Non-pigmented ciliary epithelial cell (primary cell): Measurements from ENCODE around the gene SLC25A21.
"Not testable (repeated sequence)": the region's sequence is repeated elsewhere in the genome, so short reads cannot be mapped to it uniquely, and the experiment has no call there.

Experiments
- DNase-seq: peaks from one replicate; pipeline ENCODE4 v3.0.0-alpha.2; 2010; ENCODE audit warnings: low read depth

Gene SLC25A21

DNA sequence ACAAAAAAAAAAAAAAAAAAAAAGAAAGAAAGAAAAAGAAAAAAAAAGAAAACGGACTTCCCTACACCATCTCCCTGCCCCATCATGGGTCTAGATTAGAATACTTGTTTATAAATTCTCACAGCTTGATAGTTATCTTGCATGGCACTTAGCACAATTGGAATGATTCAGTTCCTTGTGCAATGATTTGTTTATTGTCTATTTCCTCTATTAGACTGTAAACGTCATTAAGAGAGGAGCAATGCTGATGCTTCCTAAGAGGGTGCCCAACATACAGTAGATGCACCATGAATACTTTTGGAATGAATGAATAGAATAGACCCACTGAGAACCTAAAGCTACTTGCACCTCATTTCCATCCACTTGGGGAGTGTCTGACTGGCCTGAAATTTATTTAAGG, 469.9 kb downstream of the SLC25A21 start:
- DNase-seq: no peak

DNA sequence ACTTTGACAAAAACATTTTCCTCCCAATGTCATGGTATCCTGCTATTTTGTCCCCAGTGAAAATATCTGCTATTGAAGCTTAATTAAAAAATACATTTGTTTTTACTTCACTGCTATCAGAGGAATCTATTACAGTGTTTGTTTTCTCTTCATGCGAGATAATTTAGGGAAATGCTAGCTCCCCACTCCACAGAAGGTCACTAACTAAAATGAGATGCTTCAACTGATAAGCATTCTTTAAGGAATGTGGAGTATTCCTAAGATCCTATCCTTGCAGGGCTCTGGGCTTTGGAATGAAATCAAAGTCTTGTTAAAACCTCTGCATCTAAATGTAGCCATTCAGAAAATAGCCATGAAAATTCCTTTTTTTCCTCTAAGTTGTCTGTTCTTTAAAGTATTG, 471.3 kb downstream of the SLC25A21 start:
- no peak for DNase-seq

DNA sequence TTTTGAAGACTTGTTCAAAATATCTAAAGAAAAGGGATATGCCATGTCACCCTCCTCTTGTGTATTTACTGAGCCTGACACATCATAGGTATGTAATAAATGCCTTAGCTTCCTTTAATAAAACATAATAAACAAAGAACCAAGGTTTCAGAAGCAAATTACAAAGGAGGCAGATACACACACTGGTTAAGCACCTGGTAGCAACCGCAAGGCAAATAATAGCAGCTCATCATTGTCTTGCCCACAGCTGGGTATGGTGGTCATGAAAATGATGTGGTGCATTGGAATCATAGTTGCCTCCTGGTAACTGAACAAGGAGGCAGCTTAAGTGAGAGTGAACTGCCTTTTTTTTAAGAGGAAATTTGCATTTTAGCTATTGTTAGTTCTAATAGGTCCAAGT, 471.8 kb downstream of the SLC25A21 start:
- no peak for DNase-seq

DNA sequence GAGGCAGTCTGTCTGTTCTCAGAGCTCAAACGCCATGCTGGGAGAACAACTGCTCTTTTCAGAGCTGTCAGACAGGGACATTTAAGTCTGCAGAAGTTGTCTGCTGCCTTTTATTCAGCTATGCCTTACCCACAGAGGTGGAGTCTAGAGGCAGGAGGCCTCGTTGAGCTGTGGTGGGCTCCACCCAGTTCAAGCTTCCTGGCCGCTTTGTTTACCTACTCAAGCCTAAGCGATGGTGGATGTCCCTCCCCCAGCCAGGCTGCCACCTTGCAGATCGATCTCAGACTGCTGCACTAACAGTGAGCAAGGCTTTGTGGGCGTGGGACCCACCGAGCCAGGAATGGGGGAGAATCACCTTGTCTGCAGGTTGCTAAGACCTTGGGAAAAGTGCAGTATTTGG, 473.0 kb downstream of the SLC25A21 start:
- DNase-seq: not testable (repeated sequence)

DNA sequence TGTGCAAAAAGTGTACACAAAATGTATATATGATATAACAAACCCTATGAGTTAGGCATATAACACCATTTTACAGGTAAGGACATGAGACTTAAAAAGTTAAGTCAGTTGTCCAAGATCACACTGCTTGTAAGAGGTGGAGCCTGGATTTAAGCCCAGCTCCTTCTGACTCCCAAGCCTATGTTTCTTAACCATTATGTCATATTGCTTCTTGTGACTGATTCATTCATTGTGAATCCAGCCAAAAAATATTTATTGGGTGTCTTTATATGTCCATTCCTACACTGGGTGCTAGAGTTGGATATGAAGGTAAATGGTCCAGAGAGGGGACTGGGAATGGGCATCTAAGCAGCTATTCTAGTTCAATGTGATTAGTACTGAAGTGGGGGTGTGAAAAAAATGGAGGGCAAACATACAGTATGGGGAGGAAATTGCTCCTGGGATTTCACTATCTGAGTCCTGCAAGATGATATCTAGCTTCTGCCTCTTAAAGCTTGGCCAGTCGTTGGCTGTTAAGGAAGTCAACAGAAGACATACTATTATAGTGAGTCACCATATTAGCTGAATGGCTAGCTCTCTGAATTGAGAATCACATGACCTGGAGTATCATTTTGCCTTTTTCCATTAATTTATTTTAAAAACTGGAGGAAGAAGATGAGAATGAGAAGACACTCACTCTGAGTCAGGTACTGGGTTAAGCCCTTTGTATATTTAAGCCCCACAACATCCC, 481.9 kb downstream of the SLC25A21 start:
- no peak for DNase-seq

DNA sequence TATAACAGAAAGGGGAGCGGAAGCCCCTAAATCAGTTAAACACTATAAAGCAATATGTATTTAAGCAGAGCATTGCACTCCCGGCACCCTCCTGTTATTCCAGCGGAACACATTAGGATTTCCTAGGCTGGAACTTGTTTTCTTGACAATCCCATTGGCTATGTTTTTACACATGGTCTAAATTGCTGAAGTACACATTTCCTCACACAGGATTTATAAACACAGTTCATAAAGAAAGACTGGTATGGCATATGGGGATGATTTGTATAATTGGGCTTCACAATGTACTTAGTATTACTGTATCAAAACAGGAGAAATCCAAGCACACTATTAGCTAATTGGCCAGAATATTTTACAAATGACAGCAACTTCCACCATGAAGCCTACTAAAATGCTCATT, 487.5 kb downstream of the SLC25A21 start:
- DNase-seq: no peak

DNA sequence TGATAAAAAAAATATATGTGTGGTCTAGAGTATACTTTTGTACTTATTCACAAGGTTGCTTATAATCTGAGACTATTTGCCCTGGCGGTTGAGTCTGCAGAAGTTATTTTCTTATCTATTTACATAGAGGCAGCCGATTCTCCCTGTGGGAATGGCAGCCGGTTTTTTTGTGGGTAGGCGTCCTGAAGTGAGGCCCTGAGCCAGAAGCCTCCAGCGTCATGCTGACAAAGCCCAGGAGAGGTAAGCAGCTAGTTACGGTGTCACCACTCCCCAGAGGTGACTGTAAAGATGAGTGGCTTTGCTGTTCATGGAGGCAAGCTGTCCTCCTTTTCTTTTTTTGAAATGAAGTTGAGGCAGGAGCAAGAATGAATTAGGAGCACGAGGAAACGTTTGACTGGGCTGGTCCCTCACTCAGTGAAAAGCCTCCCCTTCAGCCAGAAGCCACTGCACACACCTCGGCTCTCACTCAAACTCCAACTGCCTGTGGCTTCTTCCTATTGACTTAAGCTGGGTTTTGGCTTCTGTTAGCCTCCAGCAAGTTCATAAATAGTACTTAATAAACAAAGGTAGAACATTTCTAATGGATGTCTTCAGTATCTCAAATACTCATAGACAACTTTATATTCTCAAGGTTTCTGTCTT, 489.2 kb downstream of the SLC25A21 start:
- DNase-seq: no peak

DNA sequence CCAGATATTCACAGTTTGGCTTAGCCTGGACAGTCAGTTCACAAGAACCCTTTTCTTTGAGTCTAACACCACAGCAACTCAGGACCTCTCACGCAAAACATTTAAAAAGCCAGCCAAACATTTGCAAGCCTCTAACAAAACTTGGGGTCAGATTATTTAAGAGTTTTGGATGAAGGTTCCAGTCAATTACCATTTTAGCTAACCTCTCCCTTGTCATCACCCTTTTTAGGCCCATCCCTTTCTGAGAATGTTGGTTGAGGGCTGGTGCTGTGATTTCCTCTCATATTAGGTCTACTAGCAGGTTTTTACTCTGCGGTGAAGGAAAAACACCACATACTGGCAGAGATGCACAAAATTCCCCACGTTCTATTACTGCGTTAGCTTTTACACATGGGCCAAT, 490.1 kb downstream of the SLC25A21 start:
- DNase-seq: no peak

DNA sequence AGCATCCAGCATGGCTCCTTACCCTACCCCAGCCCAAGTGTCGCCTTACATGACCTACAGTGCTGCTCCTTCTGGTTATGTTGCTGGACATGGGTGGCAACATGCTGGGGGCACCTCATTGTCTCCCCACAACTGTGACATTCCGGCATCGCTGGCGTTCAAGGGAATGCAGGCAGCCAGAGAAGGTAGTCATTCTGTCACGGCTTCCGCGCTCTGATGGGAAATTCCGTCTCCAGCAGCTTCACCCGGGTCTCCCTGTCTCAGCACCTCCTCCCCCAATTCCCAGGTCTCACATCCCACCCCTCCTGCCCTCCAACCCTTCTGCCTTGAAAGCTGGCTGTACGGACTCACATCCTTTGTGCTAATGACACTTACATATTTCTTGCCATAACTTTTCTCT, 496.2 kb downstream of the SLC25A21 start:
- no peak for DNase-seq

DNA sequence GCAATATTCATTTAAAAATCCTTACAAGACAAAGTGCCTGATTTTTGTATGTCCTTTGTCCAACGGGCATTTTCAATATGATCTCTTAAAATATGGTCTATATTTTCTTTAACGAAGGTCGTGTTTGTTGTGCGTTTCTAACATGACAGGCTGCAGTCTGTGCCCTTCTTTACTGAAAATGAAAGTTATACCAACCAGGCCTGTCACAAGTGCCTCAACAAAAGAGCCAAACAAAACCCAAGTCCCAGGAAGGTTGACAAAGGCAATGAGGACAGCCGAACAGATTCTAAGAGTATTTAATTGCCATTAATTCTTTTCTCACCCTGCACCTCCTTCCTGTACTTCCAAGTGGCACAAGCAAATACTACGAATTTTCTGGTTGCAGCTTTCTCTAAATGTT, 496.8 kb downstream of the SLC25A21 start:
- DNase-seq: no peak

DNA sequence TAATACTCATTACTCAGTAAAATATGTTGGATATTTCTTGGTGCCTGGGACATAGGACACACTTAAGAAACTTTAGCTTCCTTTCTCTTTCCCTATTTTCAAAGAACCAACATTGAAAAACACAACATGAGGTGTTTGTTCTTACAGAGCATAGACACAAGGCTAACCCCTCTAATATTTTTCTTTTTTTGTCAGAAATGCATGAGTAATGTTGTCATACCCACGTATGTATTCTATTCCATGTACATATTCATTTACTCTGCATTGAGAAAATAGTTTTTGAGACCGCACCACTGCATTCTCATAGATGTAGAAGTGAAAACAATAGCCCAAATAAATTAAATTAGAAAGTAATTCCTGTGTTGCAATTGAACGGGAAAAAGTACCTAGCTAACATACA, 497.7 kb downstream of the SLC25A21 start:
- DNase-seq: no peak

DNA sequence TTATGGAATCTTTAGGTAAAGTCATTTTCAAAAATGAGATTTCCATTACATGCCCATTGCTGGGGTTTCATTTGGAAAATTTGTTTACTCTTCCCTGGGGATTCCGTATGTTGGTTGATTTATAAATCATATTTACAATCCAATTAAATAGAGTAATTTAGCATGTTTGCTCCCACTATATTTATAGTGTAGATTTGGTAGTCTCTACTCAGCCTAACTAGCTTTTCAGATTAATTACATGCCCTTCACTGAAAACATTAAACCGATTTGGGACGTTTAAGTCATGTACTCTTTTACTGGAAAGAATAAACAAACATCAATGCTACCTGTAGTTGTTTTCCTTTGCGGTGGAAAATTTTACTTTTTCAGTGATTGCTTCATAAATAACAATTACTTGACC, 500.3 kb downstream of the SLC25A21 start:
- no peak for DNase-seq

DNA sequence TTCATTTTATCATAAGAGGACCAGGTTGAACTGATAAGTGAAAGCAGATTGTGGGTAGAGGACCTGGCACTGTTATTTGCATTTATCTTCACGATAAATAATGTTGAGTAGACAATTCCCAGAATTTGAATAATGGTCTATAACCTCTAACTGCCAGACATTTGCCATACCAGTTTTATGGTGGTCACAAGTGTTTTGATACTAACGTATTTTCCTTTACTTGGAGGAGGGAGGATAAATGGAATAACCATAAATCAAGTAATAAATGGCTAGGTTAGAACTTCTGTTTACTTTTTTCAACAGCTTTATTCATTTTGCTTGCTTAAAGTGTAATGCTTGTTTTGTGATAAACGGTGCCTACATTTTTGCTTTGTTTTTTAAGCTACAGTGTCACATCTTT, 501.3 kb downstream of the SLC25A21 start:
- DNase-seq: no peak

DNA sequence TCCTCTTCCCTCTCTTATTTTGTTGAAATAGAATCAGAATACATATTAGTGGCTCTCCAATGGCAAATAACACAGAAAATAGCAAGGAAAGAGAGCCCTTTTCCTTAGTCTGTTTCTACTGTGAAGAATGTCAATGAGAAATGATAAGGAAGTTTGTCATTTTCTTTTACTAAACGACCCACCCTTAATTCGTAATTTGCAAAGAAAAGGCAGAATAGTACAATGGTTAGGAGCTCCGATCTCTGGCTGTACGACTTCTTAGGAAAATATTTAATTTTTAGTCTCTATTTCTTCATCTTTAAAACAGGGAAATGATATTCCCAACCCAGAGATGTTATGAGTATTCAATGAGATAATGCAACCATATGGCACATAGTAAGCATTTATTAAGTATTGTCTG, 504.7 kb downstream of the SLC25A21 start:
- DNase-seq: no peak

DNA sequence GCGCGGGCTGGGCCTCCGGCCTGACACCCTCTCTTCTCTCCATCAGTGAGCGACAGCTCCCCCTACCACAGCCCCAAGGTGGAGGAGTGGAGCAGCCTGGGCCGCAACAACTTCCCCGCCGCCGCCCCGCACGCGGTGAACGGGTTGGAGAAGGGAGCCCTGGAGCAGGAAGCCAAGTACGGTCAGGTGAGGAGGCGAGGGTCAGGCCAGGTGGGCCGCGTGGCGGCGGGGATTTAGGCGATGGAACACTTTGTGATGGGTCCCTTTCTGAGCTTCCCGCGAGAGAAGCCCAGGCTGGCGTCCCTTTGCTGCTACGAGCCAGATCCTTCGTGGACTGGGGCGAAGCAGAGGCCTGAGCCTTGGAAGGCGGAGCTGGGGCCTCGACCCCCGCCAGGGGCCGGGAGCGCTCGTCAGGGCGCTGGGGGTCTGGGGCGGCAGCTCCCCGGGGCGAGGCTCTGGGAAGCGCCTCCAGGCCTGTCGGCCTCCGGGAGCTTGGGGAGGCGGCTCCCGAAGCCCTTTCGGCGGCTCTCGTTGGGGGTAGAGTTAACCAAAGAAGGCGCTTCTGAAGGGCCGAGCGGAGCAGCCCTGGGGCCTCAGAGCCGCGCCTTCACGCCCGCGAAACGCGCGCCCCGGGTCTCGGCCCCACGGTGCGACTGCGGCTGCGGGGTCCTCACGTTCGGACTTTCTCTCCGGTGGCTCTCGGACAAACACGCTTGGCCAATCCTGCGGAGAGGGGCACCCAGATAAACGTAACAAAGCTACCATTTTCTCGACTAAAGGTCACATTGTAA, 505.8 kb downstream of the SLC25A21 start:
- DNase-seq: no peak

DNA sequence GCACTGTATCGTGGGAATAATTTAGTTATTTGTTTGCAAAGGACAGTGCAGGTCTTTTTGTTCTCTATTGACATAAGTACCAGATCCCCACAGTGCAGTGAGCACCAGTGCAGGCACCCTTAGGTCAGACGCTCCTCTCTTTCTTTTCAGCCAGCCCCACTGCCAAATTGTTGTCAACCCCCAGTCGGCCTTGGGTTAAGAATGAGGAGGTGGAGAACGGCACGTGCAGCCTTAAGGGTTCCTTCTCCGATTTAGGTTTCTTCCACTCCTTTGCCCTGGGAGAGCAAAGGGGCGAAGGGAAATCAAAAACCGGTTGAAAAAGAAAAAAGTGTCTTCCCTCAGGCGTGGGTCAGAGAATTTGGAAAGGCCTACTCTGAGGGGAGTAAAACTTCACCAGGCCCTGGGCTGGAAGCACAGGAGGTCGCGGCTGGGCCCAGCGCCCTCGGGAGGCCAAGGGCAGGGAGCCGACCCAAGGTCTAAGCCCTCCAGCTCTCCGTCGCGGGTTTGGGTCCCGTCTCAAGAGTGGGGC, 506.5 kb downstream of the SLC25A21 start:
- DNase-seq: no peak

DNA sequence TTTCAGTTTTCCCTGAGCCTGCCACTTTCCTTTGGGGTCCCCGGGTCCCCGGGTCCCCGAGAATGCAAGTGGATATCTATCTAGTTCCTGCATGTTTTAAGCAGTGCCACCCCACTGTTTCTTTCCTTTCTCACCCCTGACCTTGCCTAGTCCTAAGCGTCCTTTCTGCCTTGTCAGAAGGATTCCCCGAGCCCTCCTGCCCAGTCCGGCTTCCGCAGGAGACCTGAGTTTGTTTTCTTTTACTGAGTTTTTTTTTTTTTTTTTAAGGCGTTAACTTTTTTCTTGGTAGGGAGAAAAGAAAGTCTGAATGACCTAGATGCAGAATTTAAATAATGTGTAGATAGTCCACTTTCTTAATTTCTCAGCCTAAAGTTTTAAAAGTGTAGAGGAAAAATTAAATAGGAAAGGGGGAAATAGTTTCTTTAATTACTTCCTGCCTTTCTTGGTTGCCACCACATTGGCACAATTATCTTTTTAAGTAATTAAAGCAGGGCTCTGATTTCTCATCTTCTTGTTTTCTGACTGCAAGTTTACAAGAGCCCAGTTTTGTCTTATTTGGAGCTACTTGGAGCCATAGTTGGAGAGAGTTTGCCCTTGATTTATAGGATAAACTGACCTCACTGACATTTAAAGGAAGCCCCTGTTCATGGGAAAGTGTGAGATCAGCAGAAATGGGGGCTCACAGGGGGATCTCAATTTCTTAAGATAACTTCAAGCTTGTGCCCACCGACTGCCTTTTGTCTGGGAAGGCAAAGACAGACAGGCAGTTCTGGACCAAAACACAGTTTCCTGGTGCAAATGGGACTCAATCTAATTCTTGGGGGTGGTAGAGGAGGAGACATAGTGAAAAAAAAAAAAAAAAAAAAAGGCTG, 507.8 kb downstream of the SLC25A21 start:
- DNase-seq: no peak

DNA sequence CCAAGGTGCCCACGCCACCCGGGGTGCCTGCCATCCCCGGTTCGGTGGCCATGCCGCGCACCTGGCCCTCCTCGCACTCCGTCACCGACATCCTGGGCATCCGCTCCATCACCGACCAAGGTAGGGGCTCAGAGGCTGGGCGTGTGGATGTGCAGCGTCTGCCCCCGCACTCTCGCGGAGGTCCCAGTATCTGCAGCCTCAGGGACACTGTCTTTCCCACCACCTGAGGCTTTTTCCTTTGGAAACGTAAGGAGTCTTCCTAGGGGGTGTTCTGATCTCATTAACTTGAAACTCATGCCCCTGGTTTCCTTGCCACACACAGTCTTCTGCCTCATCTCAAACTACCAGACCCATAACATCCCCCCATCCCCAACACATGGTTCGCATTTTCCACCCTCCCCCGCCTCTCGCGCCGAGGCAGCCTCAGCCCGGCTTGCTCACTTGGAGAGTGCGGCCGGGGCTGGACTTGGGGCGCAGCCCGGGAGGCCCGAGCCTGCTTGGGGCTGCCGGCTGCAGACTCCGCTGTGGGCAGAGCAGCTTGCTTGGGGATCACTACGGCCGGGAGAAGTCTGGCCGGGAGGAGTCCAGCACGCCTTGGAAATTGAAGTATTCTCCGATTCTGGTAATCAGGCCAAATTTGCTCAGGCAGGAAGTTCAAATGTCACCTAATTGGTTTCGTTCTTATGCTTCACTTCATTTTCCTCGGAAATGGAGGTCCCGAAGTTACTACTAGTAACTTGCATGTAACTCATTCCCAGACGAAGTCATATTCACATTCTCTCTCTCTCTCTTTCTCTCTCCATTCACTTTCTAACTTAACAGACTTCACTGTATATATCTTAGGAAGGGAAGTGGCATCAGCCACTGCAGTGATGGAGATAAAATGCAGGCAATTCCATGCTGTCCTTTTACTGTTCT, 508.7 kb downstream of the SLC25A21 start:
- no peak for DNase-seq

DNA sequence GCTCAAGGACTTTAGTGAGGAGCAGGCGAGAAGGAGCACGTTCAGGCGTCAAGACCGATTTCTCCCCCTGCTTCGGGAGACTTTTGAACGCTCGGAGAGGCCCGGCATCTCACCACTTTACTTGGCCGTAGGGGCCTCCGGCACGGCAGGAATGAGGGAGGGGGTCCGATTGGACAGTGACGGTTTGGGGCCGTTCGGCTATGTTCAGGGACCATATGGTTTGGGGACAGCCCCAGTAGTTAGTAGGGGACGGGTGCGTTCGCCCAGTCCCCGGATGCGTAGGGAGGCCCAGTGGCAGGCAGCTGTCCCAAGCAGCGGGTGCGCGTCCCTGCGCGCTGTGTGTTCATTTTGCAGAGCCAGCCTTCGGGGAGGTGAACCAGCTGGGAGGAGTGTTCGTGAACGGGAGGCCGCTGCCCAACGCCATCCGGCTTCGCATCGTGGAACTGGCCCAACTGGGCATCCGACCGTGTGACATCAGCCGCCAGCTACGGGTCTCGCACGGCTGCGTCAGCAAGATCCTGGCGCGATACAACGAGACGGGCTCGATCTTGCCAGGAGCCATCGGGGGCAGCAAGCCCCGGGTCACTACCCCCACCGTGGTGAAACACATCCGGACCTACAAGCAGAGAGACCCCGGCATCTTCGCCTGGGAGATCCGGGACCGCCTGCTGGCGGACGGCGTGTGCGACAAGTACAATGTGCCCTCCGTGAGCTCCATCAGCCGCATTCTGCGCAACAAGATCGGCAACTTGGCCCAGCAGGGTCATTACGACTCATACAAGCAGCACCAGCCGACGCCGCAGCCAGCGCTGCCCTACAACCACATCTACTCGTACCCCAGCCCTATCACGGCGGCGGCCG, 509.6 kb downstream of the SLC25A21 start:
- DNase-seq: no peak

DNA sequence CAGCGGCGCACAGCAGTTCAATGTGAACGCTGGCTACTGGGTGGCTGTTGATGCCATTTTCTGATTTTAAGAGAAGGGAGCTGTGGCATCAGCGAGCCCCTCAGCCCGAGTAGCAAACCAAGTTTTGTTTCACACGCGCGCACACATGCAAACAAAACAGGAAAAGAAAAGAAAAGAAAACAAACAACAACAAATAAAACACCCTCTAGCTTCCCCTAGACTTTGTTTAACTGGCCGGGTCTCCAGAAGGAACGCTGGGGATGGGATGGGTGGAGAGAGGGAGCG, 510.2 kb downstream of the SLC25A21 start:
- DNase-seq: no peak
